Measurements from ENCODE around the gene PPP1R1C.

Gene PPP1R1C

GRCh38 chr2:182064019-182064778 lies 78.5 kb downstream of the PPP1R1C start:
- no peak for DNase-seq (ENCODE audit: low read depth in 2 of 2)

- no peak for DNase-seq (ENCODE audit: low read depth in 2 of 2)
Observed at GRCh38 chr2:182066400-182067087, 80.9 kb downstream of the PPP1R1C start.

DNA sequence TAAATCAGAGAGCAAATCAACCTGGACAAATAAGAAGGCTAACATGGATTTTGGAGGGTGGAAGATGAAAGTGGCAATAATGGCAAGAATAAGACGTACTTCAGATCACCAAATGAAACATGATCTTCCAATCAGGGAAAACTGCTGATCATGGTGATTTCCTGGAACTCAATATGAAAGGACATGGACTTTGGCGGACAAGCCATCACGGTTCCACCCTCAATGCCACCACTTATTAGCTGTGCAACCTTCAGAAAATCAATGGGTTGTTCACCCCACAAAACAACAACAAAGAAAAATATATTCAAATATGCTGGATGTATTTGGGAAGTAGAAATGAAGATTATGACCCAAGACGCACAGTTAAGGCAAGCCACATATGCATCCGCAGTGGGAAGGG lies 81.7 kb downstream of the PPP1R1C start:
- no peak for DNase-seq (ENCODE audit: low read depth in 2 of 2)

- no peak for DNase-seq (ENCODE audit: low read depth in 2 of 2)
Observed at GRCh38 chr2:182068811-182069210, 83.2 kb downstream of the PPP1R1C start.

- no peak for DNase-seq (ENCODE audit: low read depth in 2 of 2)
Observed at GRCh38 chr2:182069416-182069815, 83.8 kb downstream of the PPP1R1C start.

DNA sequence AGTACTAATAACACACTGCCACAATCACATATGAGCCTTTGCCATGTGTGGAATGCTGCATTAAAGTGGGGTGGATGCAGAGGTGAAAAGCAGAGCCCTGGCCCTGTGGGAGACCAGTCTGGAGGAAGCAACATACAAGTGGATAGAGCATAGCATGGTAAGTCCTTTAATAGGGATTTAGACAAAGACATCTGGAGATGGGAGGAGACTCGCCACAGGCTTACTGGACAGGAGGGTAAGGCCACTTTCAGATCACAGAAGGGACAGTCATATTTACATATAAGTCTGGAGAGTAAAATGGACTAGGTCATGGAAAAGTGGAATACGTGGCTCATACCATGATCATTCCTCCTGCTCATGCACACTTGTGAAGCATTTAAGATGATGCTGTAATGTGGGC lies 84.3 kb downstream of the PPP1R1C start:
- no peak for DNase-seq (ENCODE audit: low read depth in 2 of 2)

GRCh38 chr2:182070736-182071135 lies 85.1 kb downstream of the PPP1R1C start:
- no peak for DNase-seq (ENCODE audit: low read depth in 2 of 2)

DNA sequence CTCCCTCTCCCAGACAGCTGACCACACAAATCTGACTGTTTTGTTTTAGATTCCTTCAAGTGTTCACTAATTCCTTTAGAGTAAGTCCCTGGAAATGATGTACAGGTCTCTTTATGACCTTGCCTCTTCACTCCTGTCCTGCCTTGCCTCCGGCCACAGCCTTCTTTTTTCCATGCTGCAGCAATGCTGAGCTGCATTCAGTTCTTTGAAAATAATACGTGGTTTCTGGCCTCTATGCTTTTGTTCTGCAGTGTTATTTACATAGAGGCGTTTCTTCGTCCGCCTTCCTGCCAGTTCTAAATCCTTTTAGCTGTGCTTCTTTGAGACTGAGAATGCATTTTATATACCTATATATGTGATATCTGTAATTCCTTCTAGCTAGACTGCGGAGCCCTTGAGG lies 87.2 kb downstream of the PPP1R1C start:
- DNase-seq (ENCODE audit: low read depth in 2 of 2): no peak

GRCh38 chr2:182073613-182074012 lies 88.0 kb downstream of the PPP1R1C start:
- no peak for DNase-seq (ENCODE audit: low read depth in 2 of 2)

DNA sequence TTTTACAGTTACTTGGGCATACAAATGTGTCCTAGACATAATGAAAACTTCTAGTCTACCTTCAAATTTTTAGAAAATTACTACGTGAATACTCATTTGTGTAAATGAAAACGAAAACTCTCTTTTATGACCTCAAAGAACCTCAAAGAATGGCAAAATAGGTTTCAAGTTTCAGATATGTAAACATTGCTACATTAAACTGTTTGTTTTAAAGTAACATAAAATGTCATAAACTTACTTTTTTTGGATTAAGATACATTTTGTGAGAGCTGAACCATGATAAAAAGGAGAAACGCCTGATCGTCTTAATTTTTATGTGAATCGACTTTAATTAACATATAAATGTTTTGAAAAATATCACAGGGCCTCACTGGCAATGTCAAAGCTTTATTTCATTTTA lies 91.4 kb downstream of the PPP1R1C start:
- DNase-seq (ENCODE audit: low read depth in 2 of 2): no peak

DNA sequence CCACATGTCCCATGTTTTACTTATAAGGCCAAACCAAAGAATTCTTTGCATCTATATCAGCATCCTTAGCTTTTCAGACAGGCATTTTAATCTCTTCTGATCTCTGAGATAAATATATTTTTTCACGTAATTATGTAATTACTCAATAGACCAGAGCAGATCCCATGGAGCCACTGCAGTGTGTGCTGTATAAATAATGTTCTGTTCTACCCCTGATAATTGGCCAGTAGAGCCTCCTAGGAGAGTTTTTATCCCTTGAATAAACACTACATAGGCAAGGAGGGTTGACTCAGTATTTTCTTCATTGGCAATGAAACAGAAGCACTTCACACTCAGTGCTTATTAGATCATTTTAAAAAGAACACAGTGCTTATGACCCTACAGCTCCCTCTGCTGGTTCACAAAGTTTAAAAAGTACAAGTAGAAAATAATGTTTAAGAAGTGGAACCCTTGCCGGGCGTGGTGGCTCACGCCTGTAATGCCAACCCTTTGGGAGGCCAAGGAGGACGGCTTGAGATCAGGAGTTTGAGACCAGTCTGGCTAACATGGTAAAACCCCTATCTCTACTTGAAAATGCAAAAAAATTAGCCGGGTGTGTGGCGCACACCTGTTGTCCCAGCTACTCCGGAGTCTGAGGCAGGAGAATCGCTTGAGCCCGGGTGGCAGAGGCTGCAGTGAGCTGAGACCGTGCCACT lies 91.9 kb downstream of the PPP1R1C start:
- DNase-seq (ENCODE audit: low read depth in 2 of 2): peak in 1 of 2 donors; percentile 16

- no peak for DNase-seq (ENCODE audit: low read depth in 2 of 2)
Observed at GRCh38 chr2:182078988-182079602, 93.4 kb downstream of the PPP1R1C start.

DNA sequence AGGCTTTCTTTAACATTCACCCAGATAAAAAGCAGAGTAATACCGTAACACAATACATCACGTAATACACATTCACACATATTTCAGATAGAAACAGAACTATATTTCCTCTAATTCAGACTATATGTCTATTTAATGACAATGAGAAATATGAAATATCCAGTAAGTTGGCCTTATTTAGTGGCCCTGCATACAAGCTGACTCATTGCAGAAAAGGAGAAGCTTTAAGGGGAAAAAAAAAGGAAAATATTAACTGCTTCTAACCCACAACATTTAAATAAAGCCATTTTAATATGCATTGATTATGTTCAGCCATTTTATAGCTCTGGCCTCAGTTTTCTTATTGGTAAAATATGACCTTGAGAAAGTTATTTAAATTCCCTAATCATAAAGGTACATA lies 94.8 kb downstream of the PPP1R1C start:
- no peak for DNase-seq (ENCODE audit: low read depth in 2 of 2)

- DNase-seq (ENCODE audit: low read depth in 2 of 2): no peak
Observed at GRCh38 chr2:182081602-182082260, 96.1 kb downstream of the PPP1R1C start.

DNA sequence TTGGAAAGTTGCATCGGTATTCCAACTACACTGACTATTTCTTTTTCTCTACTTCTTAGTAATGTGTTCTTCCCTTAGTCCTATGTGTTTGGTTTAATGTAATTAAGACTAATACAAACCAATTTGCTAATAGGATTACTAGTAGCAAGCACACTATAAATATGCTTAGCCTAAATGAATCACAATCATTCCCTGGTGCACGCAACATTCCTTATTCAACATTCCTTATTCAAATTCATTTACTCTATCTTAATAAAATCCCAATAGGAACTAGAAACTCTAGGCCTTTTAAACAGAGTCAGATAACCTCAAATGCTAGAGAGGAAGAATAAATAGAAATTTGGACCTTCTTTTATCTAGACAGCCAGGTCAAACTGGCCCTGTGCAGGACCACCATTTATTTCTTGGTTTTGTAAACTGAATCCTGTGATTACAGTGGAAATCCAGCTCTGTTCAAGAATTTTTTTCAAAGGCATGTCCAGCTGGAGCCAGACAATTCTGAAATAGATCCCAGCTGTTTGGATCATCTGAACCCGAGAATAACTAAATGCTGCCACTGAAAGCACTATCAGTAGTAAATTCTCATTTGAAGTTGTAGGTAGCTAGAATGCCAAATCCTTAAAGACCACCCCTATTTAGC lies 103.1 kb downstream of the PPP1R1C start:
- no peak for DNase-seq (ENCODE audit: low read depth in 2 of 2)

GRCh38 chr2:182090486-182090885 lies 104.8 kb downstream of the PPP1R1C start:
- no peak for DNase-seq (ENCODE audit: low read depth in 2 of 2)

DNA sequence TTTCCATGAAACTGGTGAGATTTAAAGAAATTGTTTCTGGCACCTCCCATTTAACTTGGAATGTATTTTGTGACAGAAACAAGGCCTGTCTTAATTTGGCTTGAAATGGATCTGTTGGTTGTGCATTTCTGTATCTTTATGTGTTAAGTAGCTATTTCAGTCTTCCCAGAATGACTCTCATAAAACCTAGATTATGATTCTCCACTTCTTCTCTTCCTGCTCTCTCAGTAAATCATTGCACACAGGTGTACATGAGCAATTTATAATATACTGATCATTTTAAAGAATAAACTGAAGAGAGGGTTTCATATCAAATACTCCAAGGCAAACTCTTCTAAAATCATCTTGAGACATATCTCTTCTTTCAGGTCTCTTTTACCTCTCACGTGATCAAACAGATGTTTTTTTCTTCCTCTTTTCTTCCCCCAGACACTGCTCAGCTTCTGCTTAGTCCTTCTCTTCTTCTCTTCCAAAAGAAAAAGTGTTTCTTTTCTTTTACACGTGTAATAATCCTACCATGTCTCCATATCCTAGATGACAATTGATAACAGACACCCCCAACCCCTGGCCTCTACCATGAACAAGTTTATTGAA lies 112.0 kb downstream of the PPP1R1C start:
- no peak for DNase-seq (ENCODE audit: low read depth in 2 of 2)

DNA sequence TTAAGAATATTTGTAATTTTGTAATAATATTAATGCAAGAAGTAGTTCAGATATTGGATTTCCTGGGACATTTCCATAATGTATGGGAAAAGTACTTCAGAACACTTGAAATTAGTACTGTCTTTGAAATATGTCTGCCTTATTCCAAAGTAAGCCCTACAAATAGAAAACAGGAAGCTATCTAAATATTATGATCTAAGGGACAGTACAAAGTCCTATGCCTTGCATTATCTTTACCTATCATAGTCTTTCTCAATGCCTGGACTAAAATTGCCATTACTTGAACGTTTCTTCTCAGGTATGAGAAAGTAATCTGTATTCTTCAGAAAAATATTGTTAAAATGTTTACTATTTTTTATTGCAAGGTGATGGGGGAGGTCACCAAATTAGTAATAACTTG lies 113.0 kb downstream of the PPP1R1C start:
- no peak for DNase-seq (ENCODE audit: low read depth in 2 of 2)

DNA sequence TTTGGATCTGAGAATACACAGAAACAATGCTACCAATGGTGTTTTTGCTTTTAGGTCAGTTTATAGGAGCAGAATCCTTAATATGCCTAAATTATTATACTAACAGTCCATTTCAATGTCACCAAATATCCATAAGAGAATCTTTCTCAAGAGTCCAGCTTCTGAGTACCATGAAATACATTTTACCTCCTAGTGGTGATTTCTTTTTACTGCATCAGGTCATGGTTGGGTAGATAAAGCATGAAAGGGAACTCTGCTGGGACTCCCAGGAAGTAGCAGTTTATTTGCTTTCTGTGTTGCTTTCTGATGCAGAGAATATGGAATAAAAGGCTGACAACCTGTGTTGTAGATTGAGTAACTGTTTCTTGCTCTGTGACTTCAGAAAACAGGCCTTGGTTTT lies 115.6 kb downstream of the PPP1R1C start:
- DNase-seq (ENCODE audit: low read depth in 2 of 2): no peak

GRCh38 chr2:182103526-182103925 lies 117.9 kb downstream of the PPP1R1C start:
- DNase-seq (ENCODE audit: low read depth in 2 of 2): no peak

GRCh38 chr2:182110347-182110746 lies 124.7 kb downstream of the PPP1R1C start:
- no peak for DNase-seq (ENCODE audit: low read depth in 2 of 2)

Data from activated CD4-positive, alpha-beta T cell treated with anti-CD3 and anti-CD28 coated beads for 24 hours (primary cell).